ENCODE results near the gene FLRT2. TPM values are rescaled to one million over a fixed set of nuclear protein-coding genes. Genes with fewer than 3 reads are reported as not detected.

The FLRT2 gene
- total and polyA plus RNA-seq, 9 of the 15 experiments (the other 6 are each of a cell fraction or from before 2014, with no cell fraction given): 0.02 TPM; not detected in 8

DNA sequence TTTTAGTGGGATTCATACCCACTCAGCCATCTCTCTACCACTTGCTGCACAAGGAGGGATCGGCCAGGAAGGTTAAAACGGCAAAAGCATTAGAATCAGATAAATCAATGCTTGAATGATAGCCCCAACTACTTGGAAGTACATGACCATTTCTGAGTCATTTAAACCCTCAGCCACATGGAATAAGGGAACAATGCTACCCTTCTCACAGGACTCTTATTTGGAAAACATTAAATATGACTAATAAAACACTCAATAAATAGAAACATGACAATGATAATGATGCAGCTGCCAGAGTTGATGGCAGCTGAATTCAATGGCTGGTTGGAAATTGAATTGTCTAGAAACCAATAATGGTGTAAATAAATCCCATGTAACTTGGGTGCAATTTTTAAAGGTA lies 165.4 kb downstream of the FLRT2 start:
- in situ Hi-C loops (cut with MboI): no loop called here
- 7% methylated on average over 2 of the region's 2 CpGs for WGBS (ENCODE audit: insufficient coverage, low coverage, missing lambda C conversion rate)
- FAIRE-seq: no peak
- Histone ChIP-seq H3K4me3 (no peak overlapping the region), H3K4me1 (replicated peaks in 1 of 2; ENCODE audit: control insufficient read depth in 2 of 2, insufficient read depth in 2 of 2, low read length in 2 of 2) (no peaks in the 10 kb centered on the region), H3K79me2 (ENCODE audit: control insufficient read depth, insufficient read depth, low read length) (no peaks in the 10 kb centered on the region), H3K9ac (ENCODE audit: insufficient read depth in 1 of 2, low read depth in 2 of 2, low read length in 2 of 2) (no peak overlapping the region), H2AFZ (ENCODE audit: low read depth, low read length) (no peak overlapping the region), H3K36me3 (ENCODE audit: control insufficient read depth, insufficient read depth, low read length) (no peaks in the 10 kb centered on the region), H3K27me3 (ENCODE audit: control insufficient read depth in 2 of 2, insufficient read depth in 2 of 2, low read length in 2 of 2) (no peaks in the 10 kb centered on the region), H3K4me2 (ENCODE audit: insufficient read depth, low read length) (no peak overlapping the region), H4K20me1 (replicated peaks; ENCODE audit: control insufficient read depth, insufficient read depth, low read length) (no peaks in the 10 kb centered on the region), H3K9me1 (ENCODE audit: control insufficient read depth, insufficient read depth, low read length) (no peaks in the 10 kb centered on the region), H3K27ac (ENCODE audit: extremely low read depth, low read depth, low read length) (no peak overlapping the region), H3K9me3 (replicated peaks; ENCODE audit: control insufficient read depth, insufficient read depth, low read depth, low read length) (no peaks in the 10 kb centered on the region)
- ATAC-seq: no peak
- POLR2A ChIA-PET: interaction anchor here (0.7 kb wide), 1 partner anchor 37 kb away, joined by 3 read pairs; no protein-coding TSS in a partner anchor
- BruUV-seq (replicated peaks): no TSS peak
- CTCF ChIA-PET (ENCODE audit: low intra/inter-chr PET ratio): no interaction called here
- no peak for TF ChIP-seq SMARCA5 (IDR thresholded peaks at IDR 0.05)
- intact Hi-C loops (cut with micrococcal nuclease): no loop called here
- no peak for DNase-seq (ENCODE audit: extremely low read depth in 1 of 4, low spot score in 3 of 4)

DNA sequence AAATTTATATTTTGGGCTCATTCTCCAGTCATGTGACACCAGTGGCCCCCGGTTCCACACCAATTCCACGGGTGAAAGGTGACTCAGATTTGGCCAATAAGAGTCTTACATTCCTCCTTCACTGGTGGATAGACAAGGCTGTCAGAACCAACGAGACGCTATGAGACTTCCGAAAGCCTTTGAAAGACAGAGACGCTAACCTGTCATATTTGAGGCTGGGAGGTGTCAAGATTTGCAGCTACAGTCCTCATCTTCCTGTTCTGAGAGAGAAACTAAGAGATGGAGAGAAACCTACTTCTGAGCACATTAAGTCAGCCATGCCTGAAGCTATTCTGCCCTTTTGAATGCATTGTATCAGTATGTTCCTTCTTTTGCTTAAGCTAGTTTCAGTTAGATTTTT lies 171.2 kb downstream of the FLRT2 start:
- no peak for FAIRE-seq
- no peak for ATAC-seq
- no peaks in the 10 kb centered on the region for H3K79me2 ChIP-seq (ENCODE audit: control insufficient read depth, insufficient read depth, low read length)
- WGBS (ENCODE audit: insufficient coverage, low coverage, missing lambda C conversion rate): 5% methylated on average over 5 of the region's 6 CpGs
- no peaks in the 10 kb centered on the region for H3K36me3 ChIP-seq (ENCODE audit: control insufficient read depth, insufficient read depth, low read length)
- H3K27ac ChIP-seq (ENCODE audit: extremely low read depth, low read depth, low read length): no peak overlapping the region
- ChIA-PET CTCF (ENCODE audit: low intra/inter-chr PET ratio) (no interaction called here), POLR2A (no interaction called here)
- intact Hi-C loops (cut with micrococcal nuclease): no loop called here
- H3K9me1 ChIP-seq (ENCODE audit: control insufficient read depth, insufficient read depth, low read length): no peaks in the 10 kb centered on the region
- BruUV-seq (replicated peaks): no TSS peak
- H3K4me2 ChIP-seq (ENCODE audit: insufficient read depth, low read length): no peak overlapping the region
- H2AFZ ChIP-seq (ENCODE audit: low read depth, low read length): no peak overlapping the region
- H3K9me3 ChIP-seq (replicated peaks; ENCODE audit: control insufficient read depth, insufficient read depth, low read depth, low read length): no peaks in the 10 kb centered on the region
- no peaks in the 10 kb centered on the region for H4K20me1 ChIP-seq (replicated peaks; ENCODE audit: control insufficient read depth, insufficient read depth, low read length)
- in situ Hi-C loops (cut with MboI): no loop called here
- no peak for DNase-seq (ENCODE audit: extremely low read depth in 1 of 4, low spot score in 3 of 4)
- no peak overlapping the region for H3K9ac ChIP-seq (ENCODE audit: insufficient read depth in 1 of 2, low read depth in 2 of 2, low read length in 2 of 2)
- no peak overlapping the region for H3K4me3 ChIP-seq
- H3K4me1 ChIP-seq (replicated peaks in 1 of 2; ENCODE audit: control insufficient read depth in 2 of 2, insufficient read depth in 2 of 2, low read length in 2 of 2): no peaks in the 10 kb centered on the region
- no peaks in the 10 kb centered on the region for H3K27me3 ChIP-seq (ENCODE audit: control insufficient read depth in 2 of 2, insufficient read depth in 2 of 2, low read length in 2 of 2)
- no peak for TF ChIP-seq E2F3 (CRISPR knock-in tag; IDR thresholded peaks at IDR 0.05)
- no peak for TF ChIP-seq TAL1 (IDR thresholded peaks at IDR 0.05)
- no peak for TF ChIP-seq HNRNPL (IDR thresholded peaks at IDR 0.05; ENCODE audit: low read depth, low read length)
- no peak for TF ChIP-seq ZNF347 (CRISPR knock-in tag; IDR thresholded peaks at IDR 0.05; ENCODE audit: low read depth)
- TF ChIP-seq MXD1 (CRISPR knock-in tag; IDR thresholded peaks at IDR 0.05; ENCODE audit: borderline replicate concordance, poor library complexity, severe bottlenecking): no peak
- TF ChIP-seq, protein P1, sequence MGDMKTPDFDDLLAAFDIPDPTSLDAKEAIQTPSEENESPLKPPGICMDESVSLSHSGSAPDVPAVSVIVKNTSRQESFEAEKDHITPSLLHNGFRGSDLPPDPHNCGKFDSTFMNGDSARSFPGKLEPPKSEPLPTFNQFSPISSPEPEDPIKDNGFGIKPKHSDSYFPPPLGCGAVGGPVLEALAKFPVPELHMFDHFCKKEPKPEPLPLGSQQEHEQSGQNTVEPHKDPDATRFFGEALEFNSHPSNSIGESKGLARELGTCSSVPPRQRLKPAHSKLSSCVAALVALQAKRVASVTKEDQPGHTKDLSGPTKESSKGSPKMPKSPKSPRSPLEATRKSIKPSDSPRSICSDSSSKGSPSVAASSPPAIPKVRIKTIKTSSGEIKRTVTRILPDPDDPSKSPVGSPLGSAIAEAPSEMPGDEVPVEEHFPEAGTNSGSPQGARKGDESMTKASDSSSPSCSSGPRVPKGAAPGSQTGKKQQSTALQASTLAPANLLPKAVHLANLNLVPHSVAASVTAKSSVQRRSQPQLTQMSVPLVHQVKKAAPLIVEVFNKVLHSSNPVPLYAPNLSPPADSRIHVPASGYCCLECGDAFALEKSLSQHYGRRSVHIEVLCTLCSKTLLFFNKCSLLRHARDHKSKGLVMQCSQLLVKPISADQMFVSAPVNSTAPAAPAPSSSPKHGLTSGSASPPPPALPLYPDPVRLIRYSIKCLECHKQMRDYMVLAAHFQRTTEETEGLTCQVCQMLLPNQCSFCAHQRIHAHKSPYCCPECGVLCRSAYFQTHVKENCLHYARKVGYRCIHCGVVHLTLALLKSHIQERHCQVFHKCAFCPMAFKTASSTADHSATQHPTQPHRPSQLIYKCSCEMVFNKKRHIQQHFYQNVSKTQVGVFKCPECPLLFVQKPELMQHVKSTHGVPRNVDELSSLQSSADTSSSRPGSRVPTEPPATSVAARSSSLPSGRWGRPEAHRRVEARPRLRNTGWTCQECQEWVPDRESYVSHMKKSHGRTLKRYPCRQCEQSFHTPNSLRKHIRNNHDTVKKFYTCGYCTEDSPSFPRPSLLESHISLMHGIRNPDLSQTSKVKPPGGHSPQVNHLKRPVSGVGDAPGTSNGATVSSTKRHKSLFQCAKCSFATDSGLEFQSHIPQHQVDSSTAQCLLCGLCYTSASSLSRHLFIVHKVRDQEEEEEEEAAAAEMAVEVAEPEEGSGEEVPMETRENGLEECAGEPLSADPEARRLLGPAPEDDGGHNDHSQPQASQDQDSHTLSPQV (IDR thresholded peaks at IDR 0.05): no peak
- TF ChIP-seq, protein P2, sequence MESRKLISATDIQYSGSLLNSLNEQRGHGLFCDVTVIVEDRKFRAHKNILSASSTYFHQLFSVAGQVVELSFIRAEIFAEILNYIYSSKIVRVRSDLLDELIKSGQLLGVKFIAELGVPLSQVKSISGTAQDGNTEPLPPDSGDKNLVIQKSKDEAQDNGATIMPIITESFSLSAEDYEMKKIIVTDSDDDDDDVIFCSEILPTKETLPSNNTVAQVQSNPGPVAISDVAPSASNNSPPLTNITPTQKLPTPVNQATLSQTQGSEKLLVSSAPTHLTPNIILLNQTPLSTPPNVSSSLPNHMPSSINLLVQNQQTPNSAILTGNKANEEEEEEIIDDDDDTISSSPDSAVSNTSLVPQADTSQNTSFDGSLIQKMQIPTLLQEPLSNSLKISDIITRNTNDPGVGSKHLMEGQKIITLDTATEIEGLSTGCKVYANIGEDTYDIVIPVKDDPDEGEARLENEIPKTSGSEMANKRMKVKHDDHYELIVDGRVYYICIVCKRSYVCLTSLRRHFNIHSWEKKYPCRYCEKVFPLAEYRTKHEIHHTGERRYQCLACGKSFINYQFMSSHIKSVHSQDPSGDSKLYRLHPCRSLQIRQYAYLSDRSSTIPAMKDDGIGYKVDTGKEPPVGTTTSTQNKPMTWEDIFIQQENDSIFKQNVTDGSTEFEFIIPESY (CRISPR knock-in tag; IDR thresholded peaks at IDR 0.05): no peak
- TF ChIP-seq ZNF436 (CRISPR knock-in tag; IDR thresholded peaks at IDR 0.05): no peak

Data from K562 (cell line).